GM18873 (cell line): ENCODE measurements around the gene LRRN4CL.
"Not testable (repeated sequence)": the region's sequence is repeated elsewhere in the genome, so short reads cannot be mapped to it uniquely, and the experiment has no call there.

Experiments used
- ATAC-seq: cut with Tn5 transposase; IDR thresholded peaks from one replicate; pipeline ENCODE4 v1.9.1; 2021; ENCODE audit warnings: mild to moderate bottlenecking, moderate library complexity, moderate number of reproducible peaks; ENCODE audit not compliant: unreplicated experiment, low FRiP score

The LRRN4CL gene

GRCh38 chr11:62710001-62710345 lies 20.6 kb upstream of the LRRN4CL start:
- no peak for ATAC-seq

GRCh38 chr11:62709247-62710000 lies 20.1 kb upstream of the LRRN4CL start:
- ATAC-seq, result peak; percentile 65

- no peak for ATAC-seq
Measured at GRCh38 chr11:62708793-62709192, 19.5 kb upstream of the LRRN4CL start.

DNA sequence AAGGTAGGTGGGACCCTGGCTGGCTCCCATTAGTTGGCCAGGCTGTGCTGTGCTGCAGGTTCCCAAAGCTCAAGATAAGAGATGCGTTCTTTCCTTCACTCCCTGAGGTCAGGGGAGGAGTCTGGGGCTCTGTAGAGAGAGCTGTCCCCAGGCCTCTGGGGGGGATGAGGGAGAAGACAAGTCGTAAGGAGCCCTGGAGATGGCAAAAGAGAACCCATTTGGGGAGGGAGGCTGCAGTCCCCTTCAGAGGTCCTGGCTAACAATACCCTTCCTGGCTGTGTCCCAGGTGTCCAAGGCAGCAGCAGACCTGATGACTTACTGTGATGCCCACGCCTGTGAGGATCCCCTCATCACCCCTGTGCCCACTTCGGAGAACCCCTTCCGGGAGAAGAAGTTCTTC lies 19.1 kb upstream of the LRRN4CL start:
- ATAC-seq, result no peak

GRCh38 chr11:62707277-62707861 lies 18.0 kb upstream of the LRRN4CL start, which contains the start of the genes BSCL2 and GNG3:
Gene BSCL2 (minus strand): TSS chr11:62707424. CDS start chr11:62707195, 229 bp downstream.
Gene GNG3 (plus strand): TSS chr11:62707676. CDS start chr11:62708296, 620 bp downstream.
- ATAC-seq, result no peak

- ATAC-seq, result no peak
Measured at GRCh38 chr11:62706850-62707247, 17.5 kb upstream of the LRRN4CL start.

- ATAC-seq, result peak; percentile 37
Measured at GRCh38 chr11:62705880-62706849, 16.8 kb upstream of the LRRN4CL start.

GRCh38 chr11:62705413-62705812 lies 16.1 kb upstream of the LRRN4CL start:
- no peak for ATAC-seq

GRCh38 chr11:62703921-62704320 lies 14.6 kb upstream of the LRRN4CL start:
- not testable (repeated sequence) for ATAC-seq

DNA sequence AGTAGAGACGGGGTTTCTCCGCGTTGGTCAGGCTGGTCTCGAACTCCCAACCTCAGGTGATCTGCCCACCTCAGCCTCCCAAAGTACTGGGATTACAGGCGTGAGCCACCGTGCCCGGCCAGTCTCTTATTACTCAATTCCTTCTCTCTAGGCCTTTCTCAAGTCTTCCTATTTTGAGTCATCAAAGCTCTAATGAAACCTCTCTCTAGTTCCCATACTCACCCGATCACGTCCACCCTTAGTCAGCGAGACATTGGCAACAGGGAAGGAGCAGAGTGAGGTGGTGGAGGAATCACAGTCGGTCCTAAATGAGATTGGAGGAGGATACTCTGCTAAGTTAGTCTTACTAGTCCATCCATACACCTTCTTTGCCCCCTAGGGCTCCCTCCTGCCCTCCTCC lies 12.9 kb upstream of the LRRN4CL start:
- no peak for ATAC-seq

- ATAC-seq, result no peak
Measured at GRCh38 chr11:62694455-62695167, 5.3 kb upstream of the LRRN4CL start.

GRCh38 chr11:62693624-62694023 lies 4.3 kb upstream of the LRRN4CL start:
- ATAC-seq, result not testable (repeated sequence)

DNA sequence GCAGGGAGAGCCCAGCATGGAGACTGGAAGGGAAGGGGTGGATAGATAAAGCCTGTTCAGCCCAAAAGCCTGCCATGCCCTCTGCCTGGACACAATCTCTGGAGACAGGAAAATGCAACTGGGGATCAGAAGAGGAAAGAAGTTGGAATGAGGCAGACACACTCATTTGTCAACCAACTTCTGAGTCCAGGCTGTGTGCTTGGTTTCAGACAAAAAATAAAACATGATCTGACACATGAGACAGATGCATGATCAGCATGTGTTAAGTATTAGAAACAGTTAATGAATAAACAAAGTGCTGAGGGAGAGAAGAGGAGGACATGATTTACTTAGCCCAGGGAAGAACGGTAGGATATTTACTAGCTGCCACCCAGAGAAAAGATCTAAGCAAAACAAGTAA lies 839 bp downstream of the LRRN4CL start:
- ATAC-seq, result no peak

DNA sequence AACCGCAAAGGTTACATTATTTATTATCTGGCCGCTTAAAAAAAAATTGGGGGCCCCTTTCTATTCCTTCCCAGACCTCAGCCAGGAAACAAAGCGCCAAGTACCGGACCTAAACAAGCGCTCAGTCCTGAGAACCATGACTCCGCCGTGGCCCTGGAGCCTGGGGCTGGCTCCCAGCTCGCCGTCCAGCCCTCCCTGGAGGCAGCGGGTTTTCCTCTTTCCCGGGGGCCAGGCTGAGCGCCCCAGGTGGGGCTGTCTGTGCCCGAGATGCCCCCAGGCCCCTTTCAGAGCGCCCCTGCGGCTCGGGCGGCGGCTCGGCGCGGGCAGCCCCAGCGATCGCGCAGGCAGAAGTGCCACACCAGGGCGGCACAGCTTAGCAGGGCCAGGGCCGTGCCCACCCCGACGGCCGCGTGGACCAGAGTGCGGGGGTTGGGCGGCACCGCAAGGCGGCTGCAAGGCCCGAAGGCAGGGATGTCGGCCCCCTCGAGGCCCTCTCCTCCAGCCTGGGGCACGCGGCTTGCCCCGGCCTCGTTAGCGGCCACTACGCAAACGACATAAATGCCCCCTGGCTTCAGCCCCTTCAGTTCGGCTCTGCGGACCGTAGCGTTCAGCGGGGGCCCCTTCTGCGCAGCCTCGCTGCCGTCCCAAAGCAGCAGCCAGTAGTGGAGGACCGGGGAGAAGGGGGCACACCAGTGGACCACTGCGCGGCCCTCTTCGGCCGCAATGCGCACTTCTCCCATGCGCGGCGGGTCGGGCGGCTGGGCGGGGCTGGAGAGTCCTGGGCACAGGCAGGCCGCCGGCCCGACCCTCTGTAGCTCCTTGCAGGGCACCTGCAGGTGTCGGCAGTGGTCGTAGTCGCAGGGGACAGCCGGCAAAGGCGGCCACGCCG lies 1.6 kb downstream of the LRRN4CL start:
- no peak for ATAC-seq

- ATAC-seq, result no peak
Measured at GRCh38 chr11:62682518-62682917, 6.8 kb downstream of the LRRN4CL start.

GRCh38 chr11:62680825-62681240 lies 8.5 kb downstream of the LRRN4CL start:
- no peak for ATAC-seq

- ATAC-seq, result peak; percentile 45
Measured at GRCh38 chr11:62678770-62679696, 10.3 kb downstream of the LRRN4CL start, which contains the start of gene UBXN1. Gene UBXN1 (minus strand): TSS chr11:62679073. CDS start chr11:62678923, 150 bp downstream.

- no peak for ATAC-seq
Measured at GRCh38 chr11:62678433-62678769, 10.9 kb downstream of the LRRN4CL start.
